BE2C (cell line): ENCODE data around the gene CISD1. TPM values are rescaled to one million over a fixed set of nuclear protein-coding genes. Genes with fewer than 3 reads are reported as not detected.
"Not testable (repeated sequence)": the region's sequence is repeated elsewhere in the genome, so short reads cannot be mapped to it uniquely, and the experiment has no call there.

ENCODE experiments used
- DNase-seq: peaks from one replicate; pipeline ENCODE4 v3.0.0-alpha.2; 2020
- H3K27me3 ChIP-seq: fragments of 250-450 bp; sonication (Bioruptor Pico); 2 replicates; pipeline ENCODE4 v1.5.1; 2020; ENCODE audit warnings: mild to moderate bottlenecking
- H3K36me3 ChIP-seq: fragments of 250-450 bp; sonication (Bioruptor Pico); 2 replicates; pipeline ENCODE4 v1.5.1; 2020; ENCODE audit warnings: mild to moderate bottlenecking
- H3K4me1 ChIP-seq: fragments of 250-450 bp; sonication (Bioruptor Pico); 2 replicates; pipeline ENCODE4 v1.5.1; 2020
- H3K4me3 ChIP-seq: 2 replicates; pipeline ENCODE4 v1.5.1; 2011; ENCODE audit warnings: low read depth, low read length
- H3K9me3 ChIP-seq: fragments of 250-450 bp; sonication (Bioruptor Pico); 2 replicates; pipeline ENCODE4 v1.5.1; 2020
- polyA plus RNA-seq: library from polyadenylated mRNA; unstranded; fragments of >200 nt; gene quantifications from one replicate; pipeline ENCODE4 v1.2.1, GENCODE V29; 2012; ENCODE audit warnings: low read depth, missing spikeins; ENCODE audit not compliant: insufficient read length, insufficient read depth
- TF ChIP-seq, protein P1 (sequence below): IDR thresholded peaks from 2 replicates; pipeline ENCODE4 v1.5.1; 2012; ENCODE audit warnings: mild to moderate bottlenecking, low read depth, low read length

Gene CISD1
- polyA plus RNA-seq: 80.3 TPM

DNA sequence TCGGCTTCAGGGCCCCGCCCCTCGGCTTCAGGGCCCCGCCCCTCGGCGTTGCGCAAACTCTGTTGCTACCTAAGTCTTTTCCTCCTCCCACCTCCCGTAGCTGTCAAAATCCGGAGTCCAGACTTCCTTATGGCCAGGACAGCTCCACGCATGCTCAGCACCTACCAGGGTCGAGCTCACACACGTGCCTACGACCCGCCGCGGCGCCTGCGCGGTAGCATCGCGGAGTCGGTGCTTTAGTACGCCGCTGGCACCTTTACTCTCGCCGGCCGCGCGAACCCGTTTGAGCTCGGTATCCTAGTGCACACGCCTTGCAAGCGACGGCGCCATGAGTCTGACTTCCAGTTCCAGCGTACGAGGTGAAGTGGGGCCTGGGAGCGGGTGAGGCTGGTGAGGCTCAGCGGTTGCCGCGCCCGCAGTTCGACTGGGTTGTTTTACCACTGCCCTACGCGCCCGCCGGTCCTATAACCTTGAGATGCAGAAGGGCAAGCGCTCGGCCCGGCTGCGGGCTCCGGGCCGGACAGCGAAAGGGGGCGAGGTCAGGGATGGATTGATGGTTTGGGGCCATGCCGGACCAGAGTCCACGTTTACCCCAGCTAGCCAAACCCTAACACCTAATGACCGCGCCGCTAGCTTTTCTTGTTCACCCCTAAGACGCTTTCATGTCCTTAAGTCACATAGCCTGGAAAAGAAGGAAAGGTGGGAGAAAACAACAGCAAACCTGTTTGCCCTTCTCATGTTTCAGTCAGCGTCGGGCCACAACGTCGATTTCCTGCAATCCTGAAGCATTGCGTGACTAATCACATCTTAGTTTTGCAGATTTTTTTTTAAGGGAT lies at the start of gene CISD1:
Gene CISD1 (plus strand): TSS at position 217 of the 836 bp plus-strand sequence. CDS start 112 bp downstream, at position 329.
- H3K27me3 ChIP-seq: no peaks in the 10 kb centered on the region

DNA sequence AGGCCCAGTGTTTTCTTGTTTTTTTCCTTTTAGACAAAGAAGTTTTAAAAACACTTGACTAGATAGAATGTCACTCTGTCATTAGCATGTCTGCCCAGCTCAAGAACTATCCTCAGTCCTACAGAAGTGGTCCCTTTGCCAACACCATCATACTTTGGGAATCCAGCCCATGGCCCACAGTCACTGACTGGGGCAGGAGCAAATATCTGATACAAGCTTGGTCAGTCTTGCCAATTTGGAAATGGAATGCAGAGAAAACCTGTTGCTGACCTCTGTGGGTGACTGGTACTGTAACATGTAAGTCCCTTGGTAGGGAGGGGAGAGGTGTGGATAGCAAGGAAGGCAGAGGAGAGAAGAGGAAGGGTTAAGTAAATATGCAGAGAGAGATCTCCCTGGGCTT lies 49.1 kb upstream of the CISD1 start:
- Histone ChIP-seq H3K4me3 (no peak overlapping the region), H3K4me1 (no peaks in the 10 kb centered on the region), H3K9me3 (no peaks in the 10 kb centered on the region), H3K36me3 (no peaks in the 10 kb centered on the region), H3K27me3 (no peaks in the 10 kb centered on the region)
- TF ChIP-seq, protein P1, sequence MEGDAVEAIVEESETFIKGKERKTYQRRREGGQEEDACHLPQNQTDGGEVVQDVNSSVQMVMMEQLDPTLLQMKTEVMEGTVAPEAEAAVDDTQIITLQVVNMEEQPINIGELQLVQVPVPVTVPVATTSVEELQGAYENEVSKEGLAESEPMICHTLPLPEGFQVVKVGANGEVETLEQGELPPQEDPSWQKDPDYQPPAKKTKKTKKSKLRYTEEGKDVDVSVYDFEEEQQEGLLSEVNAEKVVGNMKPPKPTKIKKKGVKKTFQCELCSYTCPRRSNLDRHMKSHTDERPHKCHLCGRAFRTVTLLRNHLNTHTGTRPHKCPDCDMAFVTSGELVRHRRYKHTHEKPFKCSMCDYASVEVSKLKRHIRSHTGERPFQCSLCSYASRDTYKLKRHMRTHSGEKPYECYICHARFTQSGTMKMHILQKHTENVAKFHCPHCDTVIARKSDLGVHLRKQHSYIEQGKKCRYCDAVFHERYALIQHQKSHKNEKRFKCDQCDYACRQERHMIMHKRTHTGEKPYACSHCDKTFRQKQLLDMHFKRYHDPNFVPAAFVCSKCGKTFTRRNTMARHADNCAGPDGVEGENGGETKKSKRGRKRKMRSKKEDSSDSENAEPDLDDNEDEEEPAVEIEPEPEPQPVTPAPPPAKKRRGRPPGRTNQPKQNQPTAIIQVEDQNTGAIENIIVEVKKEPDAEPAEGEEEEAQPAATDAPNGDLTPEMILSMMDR: no peak
- DNase-seq: no peak

More for the DNA sequence above, at the start of gene CISD1:
- TF ChIP-seq, protein P1: no peak
- H3K4me1 ChIP-seq: no peaks in the 10 kb centered on the region
- H3K36me3 ChIP-seq: no peaks in the 10 kb centered on the region
- no peaks in the 10 kb centered on the region for H3K9me3 ChIP-seq
- peak within 1 kb of the TSS; percentile 83 for H3K4me3 ChIP-seq
- peak; percentile 98 for DNase-seq

DNA sequence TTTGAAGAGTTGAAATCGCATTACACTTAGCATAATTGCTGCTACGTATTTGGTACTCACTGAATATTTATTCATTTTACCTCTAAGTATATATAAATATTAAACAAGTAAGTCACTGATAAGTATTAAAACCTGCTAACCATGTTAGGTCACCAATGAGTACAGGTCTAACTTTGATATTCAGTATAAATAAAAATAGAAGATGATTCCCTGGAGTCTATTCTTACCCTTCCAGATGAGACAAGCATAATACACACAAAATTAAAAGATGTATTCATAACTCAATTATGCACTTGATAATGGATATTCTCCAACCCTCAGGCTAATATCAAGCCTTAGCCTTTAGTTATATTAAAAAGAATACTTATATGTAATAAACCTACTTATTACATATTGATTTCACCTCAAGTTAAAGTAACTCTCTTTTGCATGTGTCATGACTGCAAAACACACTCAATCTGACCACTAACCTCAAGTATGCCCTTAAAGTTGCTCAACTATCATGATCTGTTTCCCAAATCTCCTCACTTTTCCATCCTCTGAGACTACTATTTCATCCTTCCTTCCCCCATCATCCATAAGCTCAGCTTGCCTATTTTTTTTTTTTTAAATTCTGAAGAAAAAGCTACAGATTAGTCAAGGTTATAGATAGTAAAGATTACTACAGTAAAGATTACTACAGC lies 48.1 kb upstream of the CISD1 start:
- DNase-seq: no peak
- no peaks in the 10 kb centered on the region for H3K9me3 ChIP-seq
- TF ChIP-seq, protein P1: no peak
- H3K4me3 ChIP-seq: no peak overlapping the region
- no peaks in the 10 kb centered on the region for H3K4me1 ChIP-seq
- H3K36me3 ChIP-seq: no peaks in the 10 kb centered on the region
- H3K27me3 ChIP-seq: no peaks in the 10 kb centered on the region

DNA sequence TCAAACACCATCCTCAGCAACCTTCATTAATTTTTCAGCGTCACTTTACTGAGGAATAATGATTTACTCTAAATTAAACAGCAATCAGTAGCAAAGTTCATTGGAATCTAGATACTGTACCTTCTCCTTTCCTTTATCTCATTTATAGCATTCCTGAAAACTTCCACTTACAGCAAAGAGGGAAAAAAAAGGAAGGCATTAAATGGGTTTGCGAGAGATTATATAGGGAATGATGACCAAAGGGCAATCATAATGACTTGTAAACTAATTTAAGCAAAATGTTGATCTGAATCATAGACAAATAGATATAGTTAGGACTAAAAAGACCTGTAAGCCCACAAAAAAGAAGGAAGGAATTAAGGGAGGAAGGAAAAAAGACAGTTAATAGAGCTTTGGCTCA lies 43.3 kb upstream of the CISD1 start:
- Histone ChIP-seq H3K4me1 (no peaks in the 10 kb centered on the region), H3K9me3 (no peaks in the 10 kb centered on the region), H3K27me3 (no peaks in the 10 kb centered on the region), H3K36me3 (peaks cover 2% of the 10 kb centered on the region; the same call in 1 of the 2 replicates), H3K4me3 (no peak overlapping the region)
- TF ChIP-seq, protein P1: no peak
- DNase-seq: no peak

DNA sequence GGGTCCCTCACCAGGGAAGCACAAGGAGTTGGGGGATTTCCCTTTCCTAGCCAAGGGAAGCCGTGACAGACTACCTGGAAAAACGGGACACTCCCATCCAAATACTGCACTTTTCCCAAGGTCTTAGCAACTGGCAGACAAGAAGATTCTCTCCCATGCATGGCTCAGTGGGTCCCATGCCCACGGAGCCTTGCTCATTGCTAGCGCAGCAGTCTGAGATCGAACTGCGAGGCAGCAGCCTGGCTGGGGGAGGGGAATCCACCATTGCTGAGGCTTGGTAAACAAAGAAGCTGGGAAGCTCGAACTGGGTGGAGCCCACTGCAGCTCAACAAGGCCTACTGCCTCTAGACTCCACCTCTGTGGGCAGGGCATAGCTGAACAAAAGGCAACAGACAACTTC lies 39.1 kb upstream of the CISD1 start:
- H3K36me3 ChIP-seq, H3K27me3 ChIP-seq, H3K4me1 ChIP-seq, DNase-seq, H3K9me3 ChIP-seq, H3K4me3 ChIP-seq: not testable (repeated sequence)

DNA sequence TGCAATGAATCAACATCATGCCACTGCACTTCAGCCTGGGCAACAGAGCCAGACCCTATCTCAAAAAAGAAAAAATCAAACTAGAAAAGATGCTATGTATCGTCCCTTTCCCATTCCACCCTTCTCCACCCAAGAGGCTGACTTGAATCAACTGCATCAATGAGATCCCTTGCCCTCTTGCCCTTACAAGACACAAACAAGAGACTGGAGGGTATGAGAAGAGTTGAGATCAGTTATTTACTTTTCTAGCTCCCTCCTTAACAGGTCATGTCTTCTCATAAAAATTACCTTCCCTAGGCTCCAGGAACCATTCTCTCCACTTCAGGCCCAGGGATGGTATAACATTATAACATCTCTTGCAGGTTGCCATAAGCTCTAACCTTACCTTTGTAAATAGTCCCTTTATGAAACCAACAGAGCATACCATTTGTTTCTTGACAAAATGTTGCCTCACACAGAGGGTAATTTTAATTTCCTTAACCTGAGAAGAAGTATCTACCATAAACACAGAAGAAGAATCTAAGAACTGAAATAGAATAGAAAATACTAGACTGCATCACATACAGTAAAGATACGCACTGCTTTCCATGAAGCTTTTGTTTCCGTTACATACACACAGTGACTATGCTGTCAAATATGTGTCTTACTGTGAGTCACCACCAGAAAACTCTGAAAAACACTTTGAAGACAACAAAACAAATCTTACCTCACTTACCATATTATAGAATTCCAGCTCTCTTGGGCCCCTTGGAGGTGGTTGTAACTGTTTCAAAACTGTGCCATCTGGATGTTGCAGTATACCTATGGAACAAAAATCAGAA lies 31.7 kb upstream of the CISD1 start:
- no peak overlapping the region for H3K4me3 ChIP-seq
- DNase-seq: no peak
- TF ChIP-seq, protein P1: no peak
- no peaks in the 10 kb centered on the region for H3K9me3 ChIP-seq
- H3K36me3 ChIP-seq: peaks cover 8% of the 10 kb centered on the region; the same call in 1 of the 2 replicates
- no peaks in the 10 kb centered on the region for H3K4me1 ChIP-seq
- no peaks in the 10 kb centered on the region for H3K27me3 ChIP-seq
